ENCODE results near the gene NKAIN1. TPM values are rescaled to one million over a fixed set of nuclear protein-coding genes. Genes with fewer than 3 reads are reported as not detected.
"Not testable (repeated sequence)": the region's sequence is repeated elsewhere in the genome, so short reads cannot be mapped to it uniquely, and the experiment has no call there.

The NKAIN1 gene
- total RNA-seq, 4 donors from 2014 or later, result not detected

GRCh38 chr1:31263408-31263807 lies 23.7 kb upstream of the NKAIN1 start:
- no peak for TF ChIP-seq CTCF (IDR thresholded peaks at IDR 0.05)
- DNase-seq (ENCODE audit: low spot score) (no peak), ATAC-seq (ENCODE audit: low FRiP score) (no peak)

GRCh38 chr1:31262393-31262792 lies 22.7 kb upstream of the NKAIN1 start:
- DNase-seq (ENCODE audit: low spot score); ATAC-seq (ENCODE audit: low FRiP score): not testable (repeated sequence)

GRCh38 chr1:31261916-31262315 lies 22.2 kb upstream of the NKAIN1 start:
- no peak for DNase-seq (ENCODE audit: low spot score)
- no peak for ATAC-seq (ENCODE audit: low FRiP score)
- no peak for TF ChIP-seq CTCF (IDR thresholded peaks at IDR 0.05)

GRCh38 chr1:31259746-31260145 lies 20.1 kb upstream of the NKAIN1 start:
- DNase-seq (ENCODE audit: low spot score), result no peak
- TF ChIP-seq CTCF (IDR thresholded peaks at IDR 0.05), result no peak
- ATAC-seq (ENCODE audit: low FRiP score), result no peak

- ATAC-seq (ENCODE audit: low FRiP score) (no peak), DNase-seq (ENCODE audit: low spot score) (no peak)
- TF ChIP-seq CTCF (IDR thresholded peaks at IDR 0.05), result no peak
Measured at GRCh38 chr1:31258581-31258980, 18.9 kb upstream of the NKAIN1 start.

- TF ChIP-seq CTCF (IDR thresholded peaks at IDR 0.05), result no peak
- ATAC-seq (ENCODE audit: low FRiP score) (no peak), DNase-seq (ENCODE audit: low spot score) (no peak)
Measured at GRCh38 chr1:31257213-31257612, 17.5 kb upstream of the NKAIN1 start.

- TF ChIP-seq CTCF (IDR thresholded peaks at IDR 0.05), result no peak
- DNase-seq (ENCODE audit: low spot score) (no peak), ATAC-seq (ENCODE audit: low FRiP score) (no peak)
Measured at GRCh38 chr1:31249854-31250253, 10.2 kb upstream of the NKAIN1 start.

- no peak for DNase-seq (ENCODE audit: low spot score)
- no peak for ATAC-seq (ENCODE audit: low FRiP score)
- no peak for TF ChIP-seq CTCF (IDR thresholded peaks at IDR 0.05)
Measured at GRCh38 chr1:31248276-31248675, 8.6 kb upstream of the NKAIN1 start.

All from omental fat pad (tissue), 4 donors.